H9 (cell line): Measurements from ENCODE around the gene TLE5. TPM values are rescaled to one million over a fixed set of nuclear protein-coding genes. Genes with fewer than 3 reads are reported as not detected.

Experiments used
- DNase-seq: peaks from one replicate; pipeline ENCODE4 v3.0.0-alpha.2; 2017
- H2AFZ ChIP-seq: one replicate; pipeline ENCODE4 v1.6.1; 2013; ENCODE audit warnings: mild to moderate bottlenecking, low read length, control low read depth, moderate library complexity
- H2AK5ac ChIP-seq: 2 replicates; pipeline ENCODE4 v1.6.1; 2013; ENCODE audit warnings: low read length, control low read depth, mixed read lengths; ENCODE audit not compliant: insufficient read length
- H2BK120ac ChIP-seq: one replicate; pipeline ENCODE4 v1.6.1; 2013; ENCODE audit warnings: low read depth, mild to moderate bottlenecking, low read length, control low read depth, inconsistent platforms; ENCODE audit not compliant: poor library complexity, severe bottlenecking
- H2BK12ac ChIP-seq: 2 replicates; pipeline ENCODE4 v1.6.1; 2013; ENCODE audit warnings: low read length, control low read depth, mixed read lengths, low read depth; ENCODE audit not compliant: insufficient read length
- H2BK15ac ChIP-seq: 2 replicates; pipeline ENCODE4 v1.6.1; 2013; ENCODE audit warnings: low read depth, low read length, control low read depth
- H2BK20ac ChIP-seq: one replicate; pipeline ENCODE4 v1.6.1; 2013; ENCODE audit warnings: low read depth, mild to moderate bottlenecking, low read length, control low read depth, inconsistent platforms; ENCODE audit not compliant: poor library complexity, severe bottlenecking
- H2BK5ac ChIP-seq: 2 replicates; pipeline ENCODE4 v1.6.1; 2013; ENCODE audit warnings: low read length, control low read depth, mixed read lengths; ENCODE audit not compliant: insufficient read length
- H3K14ac ChIP-seq: 2 replicates; pipeline ENCODE4 v1.6.1; 2013; ENCODE audit warnings: low read length, control low read depth; ENCODE audit not compliant: insufficient read depth
- H3K18ac ChIP-seq: 2 replicates; pipeline ENCODE4 v1.6.1; 2013; ENCODE audit warnings: low read depth, mild to moderate bottlenecking, mixed read lengths, low read length, control low read depth; ENCODE audit not compliant: insufficient read length
- H3K23ac ChIP-seq: 2 replicates; pipeline ENCODE4 v1.6.1; 2013; ENCODE audit warnings: low read length, control low read depth, mixed read lengths, low read depth; ENCODE audit not compliant: insufficient read length
- H3K23me2 ChIP-seq: 2 replicates; pipeline ENCODE4 v1.6.1; 2013; ENCODE audit warnings: low read depth, mild to moderate bottlenecking, mixed read lengths, low read length, control low read depth; ENCODE audit not compliant: insufficient read length, poor library complexity, severe bottlenecking
- H3K27ac ChIP-seq: 2 replicates; pipeline ENCODE4 v1.5.1; 2013; ENCODE audit warnings: low read length, control low read depth, mixed read lengths, low read depth; ENCODE audit not compliant: insufficient read length
- H3K27me3 ChIP-seq: 2 replicates; pipeline ENCODE4 v1.6.1; 2013; ENCODE audit warnings: low read length, control low read depth, inconsistent platforms; ENCODE audit not compliant: insufficient read depth
- H3K4ac ChIP-seq: 2 replicates; pipeline ENCODE4 v1.6.1; 2013; ENCODE audit warnings: low read depth, mild to moderate bottlenecking, control low read depth, inconsistent platforms, low read length, moderate library complexity
- H3K4me1 ChIP-seq: 2 replicates; pipeline ENCODE4 v1.6.1; 2013; ENCODE audit warnings: low read length, control low read depth, inconsistent platforms; ENCODE audit not compliant: insufficient read depth
- H3K4me2 ChIP-seq: 2 replicates; pipeline ENCODE4 v1.6.1; 2013; ENCODE audit warnings: low read length, control low read depth, mixed read lengths; ENCODE audit not compliant: insufficient read length, insufficient read depth
- H3K56ac ChIP-seq: 2 replicates; pipeline ENCODE4 v1.6.1; 2013; ENCODE audit warnings: low read depth, mild to moderate bottlenecking, mixed read lengths, low read length, control low read depth; ENCODE audit not compliant: insufficient read length
- H3K79me1 ChIP-seq: 2 replicates; pipeline ENCODE4 v1.6.1; 2013; ENCODE audit warnings: low read depth, mild to moderate bottlenecking, moderate library complexity, low read length, control low read depth, inconsistent platforms; ENCODE audit not compliant: insufficient read depth, poor library complexity, severe bottlenecking
- H3K79me2 ChIP-seq: 2 replicates; pipeline ENCODE4 v1.6.1; 2013; ENCODE audit warnings: low read length, control low read depth, inconsistent platforms; ENCODE audit not compliant: insufficient read depth
- H3K9ac ChIP-seq: 2 replicates; pipeline ENCODE4 v1.6.1; 2013; ENCODE audit warnings: low read length, control low read depth, mixed read lengths; ENCODE audit not compliant: insufficient read length; ENCODE audit errors: extremely low read depth
- H3K9me3 ChIP-seq: one replicate; pipeline ENCODE4 v1.6.1; 2013; ENCODE audit warnings: low read depth, low read length, inconsistent platforms; ENCODE audit not compliant: control insufficient read depth
- H3T11ph ChIP-seq: one replicate; pipeline ENCODE4 v1.6.1; 2013; ENCODE audit warnings: mild to moderate bottlenecking, low read length, control low read depth, inconsistent platforms
- H4K20me1 ChIP-seq: one replicate; pipeline ENCODE4 v1.6.1; 2013; ENCODE audit not compliant: control insufficient read depth, insufficient read length, insufficient read depth
- H4K5ac ChIP-seq: 2 replicates; pipeline ENCODE4 v1.6.1; 2013; ENCODE audit warnings: low read depth, mild to moderate bottlenecking, mixed read lengths, low read length, control low read depth; ENCODE audit not compliant: insufficient read length
- H4K8ac ChIP-seq: replicated peaks from 2 replicates; pipeline ENCODE4 v1.6.1; 2013; ENCODE audit warnings: low read length, control low read depth, mixed read lengths, low read depth; ENCODE audit not compliant: insufficient read length
- H4K91ac ChIP-seq: 2 replicates; pipeline ENCODE4 v1.6.1; 2013; ENCODE audit warnings: low read depth, mild to moderate bottlenecking, moderate library complexity, mixed read lengths, low read length, control low read depth; ENCODE audit not compliant: insufficient read length
- H3K27ac Mint-ChIP-seq, 3 experiments: 2 replicates in 2 of 3; 3 replicates in 1 of 3; pipeline ENCODE4 v1.8.0; 2020 to 2021; ENCODE audit warnings: mixed read lengths in 3 of 3, mild to moderate bottlenecking in 1 of 3, moderate library complexity in 1 of 3
- H3K27me3 Mint-ChIP-seq: 2 replicates; pipeline ENCODE4 v1.8.0; 2021; ENCODE audit warnings: low read depth, mild to moderate bottlenecking, moderate library complexity, mixed read lengths
- H3K36me3 Mint-ChIP-seq, 3 experiments: 2 replicates in 2 of 3; 3 replicates in 1 of 3; pipeline ENCODE4 v1.8.0; 2020 to 2021; ENCODE audit warnings: low read depth in 3 of 3, mixed read lengths in 3 of 3; ENCODE audit not compliant: insufficient read depth in 1 of 3
- H3K4me1 Mint-ChIP-seq, 2 experiments: 2 replicates each; pipeline ENCODE4 v1.8.0; 2020; ENCODE audit warnings: mixed read lengths in 2 of 2
- H3K4me3 Mint-ChIP-seq, 2 experiments: 2 replicates in 1 of 2; 3 replicates in 1 of 2; pipeline ENCODE4 v1.8.0; 2020 to 2021; ENCODE audit warnings: mild to moderate bottlenecking in 2 of 2, mixed read lengths in 2 of 2, moderate library complexity in 1 of 2
- H3K9me3 Mint-ChIP-seq, 2 experiments: 2 replicates in 1 of 2; 3 replicates in 1 of 2; pipeline ENCODE4 v1.8.0; 2020; ENCODE audit warnings: mild to moderate bottlenecking in 2 of 2, mixed read lengths in 2 of 2, moderate library complexity in 1 of 2
- WGBS: extraction: QIAGEN DNeasy Blood & Tissue Kit; methylation state at CpG from one replicate; pipeline ENCODE4 v1.1.7; 2013; ENCODE audit warnings: missing lambda C conversion rate, low lambda C conversion rate, mixed read lengths; ENCODE audit not compliant: insufficient read length; ENCODE audit errors: extremely low coverage; 5-methylcytosine and 5-hydroxymethylcytosine counted together
- total RNA-seq: library from RNA; stranded (reverse); gene quantifications from 2 replicates; pipeline ENCODE4 v1.2.1, GENCODE V29; 2021
- TF ChIP-seq, protein P1 (sequence below): fragments of 200-600 bp; sonication (generic); conservative IDR thresholded peaks from 3 replicates; pipeline ENCODE4 v1.8.0; 2021; ENCODE audit warnings: antibody characterized with exemption, mild to moderate bottlenecking

The TLE5 gene
- total RNA-seq, 1 experiment from 2014 or later: 221 TPM

DNA sequence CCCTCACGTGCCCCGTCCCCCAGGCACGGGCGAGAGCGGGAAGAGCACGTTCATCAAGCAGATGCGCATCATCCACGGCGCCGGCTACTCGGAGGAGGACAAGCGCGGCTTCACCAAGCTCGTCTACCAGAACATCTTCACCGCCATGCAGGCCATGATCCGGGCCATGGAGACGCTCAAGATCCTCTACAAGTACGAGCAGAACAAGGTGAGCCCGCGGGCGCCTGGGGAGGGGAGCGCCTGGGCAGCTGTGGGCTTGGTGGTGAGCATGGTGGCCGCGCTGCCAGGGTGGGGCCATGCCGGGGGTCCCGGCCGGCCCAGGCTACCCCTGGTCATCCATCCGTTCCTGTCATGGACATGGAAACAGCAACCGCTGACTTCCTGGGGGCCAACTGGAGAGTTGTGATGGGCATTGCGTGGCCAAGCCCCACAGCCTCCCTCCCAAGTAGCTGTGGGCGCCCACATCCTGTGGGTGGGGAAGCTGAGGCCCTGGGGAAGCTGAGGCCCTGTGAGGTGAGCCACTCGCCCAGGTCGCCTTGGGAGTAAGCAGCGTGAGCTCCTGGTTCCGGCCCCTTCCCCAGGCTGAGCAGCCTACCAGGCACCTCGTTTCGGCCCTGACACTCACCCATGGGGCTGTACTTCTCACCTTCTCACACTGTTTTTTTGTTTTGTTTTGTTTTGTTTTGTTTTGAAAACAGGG, 48.0 kb upstream of the TLE5 start:
- Mint-ChIP-seq H3K36me3 (no peaks in the 10 kb centered on the region; a peak in 3 of 7 replicates), H3K4me1 (peaks cover 17 to 26% of the 10 kb centered on the region in 2 experiments), H3K27me3 (no peaks in the 10 kb centered on the region), H3K4me3 (no peak overlapping the region), H3K9me3 (no peaks in the 10 kb centered on the region), H3K27ac (no peak overlapping the region)
- Histone ChIP-seq H3K9ac (no peak overlapping the region), H3K4me2 (no peak overlapping the region), H2AFZ (no peak overlapping the region), H3K27me3 (no peaks in the 10 kb centered on the region), H3K18ac (no peak overlapping the region), H4K5ac (no peak overlapping the region), H2AK5ac (no peak overlapping the region), H3K27ac (no peak overlapping the region), H3K23ac (no peak overlapping the region), H3K4ac (no peak overlapping the region), H4K20me1 (peaks cover 2% of the 10 kb centered on the region), H2BK20ac (no peak overlapping the region), H3K56ac (no peak overlapping the region), H2BK12ac (no peak overlapping the region), H3K79me2 (peaks cover 6% of the 10 kb centered on the region; the same call in 1 of the 2 replicates), H3K79me1 (no peaks in the 10 kb centered on the region), H3K4me1 (no peaks in the 10 kb centered on the region), H4K91ac (no peak overlapping the region), H4K8ac (no peak overlapping the region), H3K9me3 (no peaks in the 10 kb centered on the region), H3T11ph (no peak overlapping the region), H2BK120ac (no peak overlapping the region), H3K14ac (no peak overlapping the region), H2BK5ac (no peak overlapping the region), H2BK15ac (no peak overlapping the region), H3K23me2 (no peaks in the 10 kb centered on the region)
- no peak for DNase-seq
- no CpG with 5 or more reads among the region's 37 CpGs for whole genome bisulfite sequencing
- TF ChIP-seq, protein P1, sequence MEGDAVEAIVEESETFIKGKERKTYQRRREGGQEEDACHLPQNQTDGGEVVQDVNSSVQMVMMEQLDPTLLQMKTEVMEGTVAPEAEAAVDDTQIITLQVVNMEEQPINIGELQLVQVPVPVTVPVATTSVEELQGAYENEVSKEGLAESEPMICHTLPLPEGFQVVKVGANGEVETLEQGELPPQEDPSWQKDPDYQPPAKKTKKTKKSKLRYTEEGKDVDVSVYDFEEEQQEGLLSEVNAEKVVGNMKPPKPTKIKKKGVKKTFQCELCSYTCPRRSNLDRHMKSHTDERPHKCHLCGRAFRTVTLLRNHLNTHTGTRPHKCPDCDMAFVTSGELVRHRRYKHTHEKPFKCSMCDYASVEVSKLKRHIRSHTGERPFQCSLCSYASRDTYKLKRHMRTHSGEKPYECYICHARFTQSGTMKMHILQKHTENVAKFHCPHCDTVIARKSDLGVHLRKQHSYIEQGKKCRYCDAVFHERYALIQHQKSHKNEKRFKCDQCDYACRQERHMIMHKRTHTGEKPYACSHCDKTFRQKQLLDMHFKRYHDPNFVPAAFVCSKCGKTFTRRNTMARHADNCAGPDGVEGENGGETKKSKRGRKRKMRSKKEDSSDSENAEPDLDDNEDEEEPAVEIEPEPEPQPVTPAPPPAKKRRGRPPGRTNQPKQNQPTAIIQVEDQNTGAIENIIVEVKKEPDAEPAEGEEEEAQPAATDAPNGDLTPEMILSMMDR: no peak
